ENCODE data around the gene FYN.
"Not testable (repeated sequence)": the region's sequence is repeated elsewhere in the genome, so short reads cannot be mapped to it uniquely, and the experiment has no call there.

The FYN gene

DNA sequence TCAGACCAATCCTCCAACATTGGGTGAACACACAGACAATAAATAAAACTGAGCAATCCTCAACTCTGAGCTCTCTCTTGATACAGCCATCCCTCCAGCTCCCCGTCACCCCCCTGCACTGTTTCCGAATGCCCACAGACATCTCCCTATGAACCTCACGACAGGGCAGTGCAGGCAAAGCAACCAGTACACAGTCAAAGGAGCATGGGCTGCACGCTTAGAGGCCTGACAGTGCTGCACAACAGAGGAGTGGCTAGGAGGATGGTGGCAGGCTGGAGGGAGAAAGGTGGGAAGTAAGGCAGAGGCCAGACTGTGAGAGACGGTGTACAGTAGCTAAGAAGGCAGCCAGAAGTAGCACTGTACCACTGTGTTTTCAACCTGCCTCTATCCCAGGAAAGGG, 24.0 kb downstream of the FYN start:
- DNase-seq, result no peak

GRCh38 chr6:111848262-111848812, 24.9 kb downstream of the FYN start:
- DNase-seq, result no peak

GRCh38 chr6:111846492-111847409, 26.5 kb downstream of the FYN start:
- no peak for DNase-seq

DNA sequence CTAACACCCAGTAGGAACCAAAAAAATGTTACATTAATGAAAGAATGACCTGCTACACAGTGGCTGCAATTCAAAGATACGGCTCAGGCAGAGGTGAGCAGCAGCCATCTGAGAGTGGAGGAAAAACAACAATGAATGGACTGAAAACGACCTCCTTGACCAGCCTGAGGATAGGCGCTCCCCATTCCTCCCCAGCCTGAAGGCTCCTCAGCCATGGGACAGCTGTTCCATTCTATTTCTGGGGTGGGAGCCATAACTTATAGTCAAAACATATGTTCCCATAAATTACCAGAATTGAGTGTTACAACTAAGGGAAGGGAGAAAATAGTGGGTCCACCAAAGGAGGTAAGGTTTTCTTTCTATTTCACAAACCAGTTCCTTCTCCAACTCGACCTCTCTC, 27.2 kb downstream of the FYN start:
- no peak for DNase-seq

DNA sequence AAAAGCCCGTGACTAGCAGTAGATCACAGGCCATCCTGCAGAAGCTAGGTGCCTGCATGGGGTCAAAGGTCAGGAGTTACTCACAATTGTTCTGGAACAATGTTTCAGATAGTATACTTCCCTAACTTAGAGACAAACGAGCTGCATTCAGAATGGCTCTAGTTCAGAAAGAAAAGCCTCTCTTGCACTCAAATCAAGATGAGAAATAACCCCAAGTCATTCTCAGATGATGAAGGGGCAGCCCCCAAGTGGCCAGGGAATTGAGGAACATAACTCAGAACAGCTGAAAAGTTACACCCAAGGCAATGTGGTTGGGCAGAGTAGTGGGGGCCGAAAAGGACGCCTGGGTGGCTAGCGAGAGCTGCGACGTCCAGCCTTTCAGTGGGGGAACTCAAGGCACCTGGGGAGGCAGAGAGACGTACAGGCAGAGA, 27.8 kb downstream of the FYN start:
- peak; percentile 69 for DNase-seq

DNA sequence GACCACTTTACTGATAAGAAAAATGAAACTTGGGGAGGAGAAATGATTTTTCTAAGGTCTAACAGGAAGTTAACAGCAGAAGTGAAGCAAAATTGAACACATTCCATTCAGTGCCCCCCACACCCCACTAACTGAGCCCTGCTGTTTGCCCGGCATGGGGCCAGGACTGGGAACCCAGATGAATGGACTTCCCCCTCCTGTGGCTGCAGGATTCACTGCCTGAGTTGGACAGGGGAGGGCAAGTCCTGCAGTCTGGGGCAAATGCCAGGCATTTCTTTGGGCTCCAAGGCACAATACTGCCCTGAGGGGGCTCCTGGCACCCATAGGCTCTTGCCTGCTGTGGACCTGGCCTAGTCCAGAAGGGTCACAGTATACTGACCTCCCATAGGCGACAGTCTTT, 28.3 kb downstream of the FYN start:
- no peak for DNase-seq

DNA sequence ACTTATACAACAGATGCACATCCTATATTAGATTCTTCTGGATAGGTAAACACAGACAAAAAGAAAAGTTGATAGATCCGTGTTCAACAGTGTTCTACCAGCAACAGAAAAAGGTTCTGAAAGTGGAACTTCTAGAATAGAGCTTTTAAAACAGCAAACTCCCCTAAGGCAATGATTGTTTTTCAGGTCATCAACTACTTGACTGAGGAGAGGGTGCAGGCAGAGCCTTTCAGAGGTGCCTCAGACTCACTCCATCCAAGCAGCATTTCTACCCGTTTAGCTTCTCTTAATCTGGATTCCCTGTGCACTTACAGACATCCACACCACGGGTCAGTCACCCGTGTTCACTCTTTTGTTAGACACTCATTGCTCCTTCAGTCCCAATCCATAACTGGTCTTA, 28.9 kb downstream of the FYN start:
- DNase-seq, result no peak

DNA sequence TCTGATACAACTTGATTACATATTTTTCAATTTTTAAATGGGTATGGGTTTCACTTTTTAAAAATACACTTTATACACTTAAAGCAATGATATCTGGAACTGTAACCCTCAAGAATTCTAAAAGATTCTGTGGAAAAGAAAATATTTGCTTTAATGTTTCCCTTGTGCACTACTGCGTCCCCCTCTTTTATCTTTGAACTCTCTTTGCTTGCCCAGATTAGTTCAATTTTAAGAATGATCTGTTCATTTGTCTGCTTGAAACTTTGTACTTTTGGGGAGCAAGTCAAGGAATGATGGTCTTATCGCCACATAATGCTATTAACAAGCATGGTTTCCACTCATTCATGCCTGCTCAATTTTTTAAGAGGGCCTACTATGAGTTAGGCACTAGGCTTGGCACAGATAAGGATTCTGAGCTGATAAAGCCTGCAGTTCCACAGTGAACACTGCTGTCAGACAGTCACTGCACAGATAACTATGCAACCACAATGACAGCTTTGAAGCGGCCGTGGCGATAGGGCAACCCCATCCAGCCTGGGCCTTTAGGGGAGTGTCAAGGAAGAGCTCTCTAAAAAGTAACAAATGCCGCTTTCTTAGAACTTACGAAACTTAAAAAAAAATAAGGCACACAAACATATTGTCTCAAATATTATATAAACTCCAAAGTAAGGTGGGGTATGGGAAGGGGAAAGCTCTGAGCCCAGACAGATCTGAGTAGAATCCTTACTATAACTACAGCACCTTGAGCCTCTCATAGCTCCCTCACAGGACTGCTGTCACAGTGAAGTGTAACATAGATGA, 29.7 kb downstream of the FYN start:
- peak; percentile 36 for DNase-seq

DNA sequence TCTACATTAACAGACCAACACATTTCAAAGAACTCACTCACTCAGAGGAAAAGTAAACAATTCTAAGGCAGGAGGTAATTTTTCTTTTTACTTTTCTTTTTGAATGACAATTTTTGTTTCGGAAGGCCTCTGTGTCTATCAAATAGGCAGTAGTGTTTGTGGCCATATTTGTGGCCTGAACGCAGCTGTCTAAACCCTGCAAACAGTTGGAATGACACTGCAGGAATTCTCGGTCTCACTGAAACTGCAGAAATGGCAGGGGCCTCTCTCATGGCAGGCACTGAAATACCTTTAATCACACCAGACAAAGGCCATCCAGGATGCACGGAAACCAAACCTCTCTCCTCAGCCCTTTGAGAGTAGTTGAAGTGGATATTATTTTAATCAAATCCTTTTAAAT, 30.4 kb downstream of the FYN start:
- DNase-seq, result no peak

DNA sequence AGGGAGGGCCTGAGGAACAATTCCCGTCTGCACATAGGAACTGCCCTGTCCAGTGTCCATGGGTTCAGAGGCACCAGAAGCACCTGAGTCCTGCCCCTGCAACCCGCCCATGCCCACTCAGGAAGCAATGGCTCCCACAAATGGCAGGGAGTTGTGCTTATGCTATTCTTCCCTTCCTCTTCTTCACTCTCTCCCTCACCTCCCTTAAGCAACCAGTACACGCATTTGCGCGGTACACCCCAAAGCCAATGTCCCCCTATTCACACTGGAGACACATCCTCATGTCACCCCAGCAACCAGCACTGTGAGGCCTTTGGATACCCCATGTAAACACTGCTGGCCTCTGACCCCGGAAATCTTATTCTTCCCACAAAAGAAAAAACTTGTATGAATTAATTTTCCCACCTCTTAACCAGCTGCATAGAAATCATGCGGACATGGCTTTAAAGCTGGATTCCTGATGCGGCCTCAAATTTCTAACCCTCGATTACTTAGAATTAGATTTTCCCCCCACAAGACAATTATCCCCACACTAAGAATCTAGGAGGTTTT, 30.9 kb downstream of the FYN start:
- DNase-seq, result no peak

DNA sequence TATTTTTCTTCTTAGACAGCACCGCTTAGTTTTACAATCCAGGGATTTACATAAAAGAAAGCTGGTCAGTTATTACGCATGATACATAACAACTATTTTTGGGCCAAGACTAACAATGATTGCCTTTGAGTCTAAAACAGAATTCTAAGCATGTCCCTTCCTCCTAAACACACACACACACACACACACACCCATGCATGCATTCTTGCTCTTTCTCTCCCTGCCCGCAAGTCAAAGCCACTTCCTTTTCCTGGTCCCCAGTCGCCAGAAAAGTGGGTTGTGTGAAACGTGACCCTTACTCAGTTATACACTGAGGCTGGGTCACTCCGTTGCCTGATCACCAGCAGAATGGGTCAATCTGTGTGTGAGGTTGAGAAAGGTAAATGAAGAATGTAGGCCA, 31.4 kb downstream of the FYN start:
- DNase-seq, result peak; percentile 81

- no peak for DNase-seq
Measured at GRCh38 chr6:111840803-111841202, 32.4 kb downstream of the FYN start.

GRCh38 chr6:111838749-111839484, 34.3 kb downstream of the FYN start:
- no peak for DNase-seq

- DNase-seq, result no peak
Measured at GRCh38 chr6:111837641-111838500, 35.4 kb downstream of the FYN start.

DNA sequence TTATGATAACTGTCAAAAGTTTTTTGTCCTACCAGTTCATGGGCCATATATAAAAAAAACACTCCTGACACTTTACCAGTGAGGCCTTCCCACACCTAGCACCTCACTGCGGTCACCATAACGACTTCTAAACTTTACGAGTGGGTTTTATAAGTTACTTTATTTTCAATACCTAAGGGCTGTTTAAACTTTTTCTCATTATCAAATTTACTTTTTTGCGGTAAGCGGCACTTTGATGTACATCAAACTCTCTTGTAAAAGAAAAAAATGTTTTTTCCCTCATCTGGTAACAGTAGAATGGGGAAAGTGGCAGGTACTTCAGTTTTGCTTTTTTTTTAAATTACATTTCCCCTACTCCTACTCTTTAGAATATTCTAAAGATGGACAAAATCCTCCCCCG, 36.2 kb downstream of the FYN start:
- DNase-seq, result no peak

- no peak for DNase-seq
Measured at GRCh38 chr6:111835807-111836206, 37.4 kb downstream of the FYN start.

DNA sequence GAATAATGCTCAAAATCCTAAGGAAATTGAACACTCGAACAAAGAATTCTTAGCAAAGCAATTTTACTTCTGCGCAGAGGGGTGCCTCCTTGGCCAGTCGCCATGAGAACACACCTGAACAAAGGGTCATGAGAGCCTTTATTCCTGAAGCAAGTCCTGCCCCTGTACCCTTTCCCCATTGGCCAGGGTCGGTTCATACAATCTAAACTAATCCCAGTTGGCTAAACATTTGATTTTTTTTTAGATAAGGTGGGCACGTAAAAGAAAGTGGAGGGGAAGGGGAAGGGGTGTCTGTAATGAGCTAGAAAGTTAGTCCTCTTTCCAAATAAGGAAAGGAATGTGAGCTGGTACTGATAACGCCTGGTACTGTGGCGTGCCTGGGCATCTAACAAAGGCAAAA, 37.9 kb downstream of the FYN start:
- DNase-seq, result not testable (repeated sequence)

DNA sequence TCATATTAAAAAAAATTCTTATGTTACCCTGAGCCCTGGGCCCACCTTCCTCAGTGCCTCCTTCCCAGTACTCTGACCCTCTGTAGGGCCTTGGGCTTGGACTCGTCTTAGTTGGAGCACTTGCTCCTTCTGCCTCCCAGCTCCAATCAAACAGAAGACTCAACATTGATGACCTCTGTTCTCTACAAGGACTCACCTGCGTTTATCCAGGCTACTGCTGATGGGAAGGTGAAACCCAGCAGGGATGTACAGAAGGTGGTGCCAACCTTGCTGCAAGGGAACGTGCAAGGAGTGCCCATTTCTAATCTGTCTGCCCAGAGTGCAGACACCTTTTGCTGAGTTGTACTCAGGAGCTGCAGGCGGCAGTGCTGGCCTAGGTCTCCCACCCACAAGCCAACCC, 38.9 kb downstream of the FYN start:
- DNase-seq, result no peak

DNA sequence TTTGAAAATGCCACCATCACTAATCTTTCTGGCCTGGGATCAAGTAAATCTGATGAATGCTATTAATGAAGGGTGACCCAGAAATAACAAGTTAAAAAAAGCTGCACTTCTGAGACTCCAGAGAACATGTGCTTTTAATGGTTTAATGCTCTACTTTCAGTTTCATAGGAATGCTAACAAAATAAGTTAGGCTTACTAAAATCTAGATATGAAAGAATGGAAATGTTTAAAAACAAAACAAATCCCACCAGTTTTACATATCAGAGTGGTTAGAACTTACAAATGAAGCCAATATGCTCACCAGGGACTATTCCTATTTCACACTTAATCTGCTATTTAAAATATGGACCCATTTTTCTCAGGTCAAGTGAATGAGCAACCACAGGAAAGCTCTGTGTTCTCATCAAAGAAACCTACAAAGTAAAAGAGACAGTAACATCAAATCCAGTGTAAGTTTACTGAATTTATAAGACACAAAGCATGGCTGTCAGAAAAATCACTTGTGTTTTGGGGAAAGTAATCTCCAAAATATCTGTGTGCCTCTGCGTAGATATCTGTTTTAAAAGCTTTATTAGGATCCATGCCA, 40.3 kb downstream of the FYN start:
- no peak for DNase-seq

GRCh38 chr6:111831408-111831807, 41.8 kb downstream of the FYN start:
- DNase-seq, result no peak

GRCh38 chr6:111829998-111830397, 43.3 kb downstream of the FYN start:
- DNase-seq, result no peak
